Activated CD4-positive, CD25-positive, alpha-beta regulatory T cell treated with anti-CD3 and anti-CD28 coated beads, Interleukin-2, amount 50 U/mL, for 72 hours (primary cell): ENCODE results near the gene CRB1.

Source experiments
- DNase-seq: peaks from one replicate; pipeline ENCODE4 v3.0.0; 2021

Gene CRB1

GRCh38 chr1:197351821-197352440 lies 83.9 kb downstream of the CRB1 start:
- no peak for DNase-seq

GRCh38 chr1:197355248-197355995 lies 87.4 kb downstream of the CRB1 start:
- no peak for DNase-seq

- DNase-seq = no peak
These were observed 88.9 kb downstream of the CRB1 start for GRCh38 chr1:197356723-197357533.

GRCh38 chr1:197358959-197359358 lies 90.9 kb downstream of the CRB1 start:
- no peak for DNase-seq

GRCh38 chr1:197360068-197360467 lies 92.0 kb downstream of the CRB1 start:
- no peak for DNase-seq

- no peak for DNase-seq
These were observed 94.8 kb downstream of the CRB1 start for GRCh38 chr1:197362871-197363270.

- DNase-seq = no peak
These were observed 95.8 kb downstream of the CRB1 start for GRCh38 chr1:197363855-197364254.

- no peak for DNase-seq
These were observed 98.9 kb downstream of the CRB1 start for GRCh38 chr1:197366996-197367395.

- no peak for DNase-seq
These were observed 99.6 kb downstream of the CRB1 start for GRCh38 chr1:197367627-197368026.

GRCh38 chr1:197374428-197374827 lies 106.4 kb downstream of the CRB1 start:
- DNase-seq = no peak

GRCh38 chr1:197384471-197384870 lies 116.4 kb downstream of the CRB1 start:
- DNase-seq = no peak

GRCh38 chr1:197388801-197389200 lies 120.7 kb downstream of the CRB1 start:
- no peak for DNase-seq

- no peak for DNase-seq
These were observed 122.8 kb downstream of the CRB1 start for GRCh38 chr1:197390856-197391255.

- DNase-seq = no peak
These were observed 123.5 kb downstream of the CRB1 start for GRCh38 chr1:197391303-197392226.

GRCh38 chr1:197392541-197392940 lies 124.5 kb downstream of the CRB1 start:
- DNase-seq = no peak

GRCh38 chr1:197393105-197393504 lies 125.1 kb downstream of the CRB1 start:
- DNase-seq = no peak

GRCh38 chr1:197393772-197394171 lies 125.7 kb downstream of the CRB1 start:
- no peak for DNase-seq

GRCh38 chr1:197394831-197395608 lies 127.0 kb downstream of the CRB1 start:
- DNase-seq = no peak

- DNase-seq = no peak
These were observed 129.8 kb downstream of the CRB1 start for GRCh38 chr1:197397895-197398294.

- no peak for DNase-seq
These were observed 131.9 kb downstream of the CRB1 start for GRCh38 chr1:197399755-197400521.

- no peak for DNase-seq
These were observed 132.5 kb downstream of the CRB1 start for GRCh38 chr1:197400522-197400902.
